ENCODE data around the gene RNF44. TPM values are rescaled to one million over a fixed set of nuclear protein-coding genes. Genes with fewer than 3 reads are reported as not detected.

Gene RNF44
- total RNA-seq, 1 donor from 2014 or later: 31.2 TPM

DNA sequence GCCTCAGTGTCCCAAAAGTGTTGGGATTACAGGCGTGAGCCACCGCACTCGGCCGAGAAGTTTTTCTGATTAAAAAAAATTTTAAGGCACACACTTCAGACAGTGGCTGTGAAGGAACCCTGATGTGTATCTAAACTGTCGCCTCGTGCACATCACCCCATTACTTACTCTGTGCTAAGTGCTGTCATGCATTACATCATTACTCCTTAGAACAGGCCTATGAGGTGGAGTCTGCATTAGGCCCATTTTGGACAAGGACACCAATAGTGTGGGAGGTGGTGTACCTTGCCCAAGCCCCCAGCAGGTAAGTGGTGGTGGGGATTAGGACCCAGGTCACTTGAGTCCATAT lies 8.2 kb upstream of the RNF44 start:
- H3K36me3 ChIP-seq (ENCODE audit: control insufficient read depth, insufficient read depth, low read length): no peaks in the 10 kb centered on the region
- no peak for DNase-seq (ENCODE audit: low read depth)

DNA sequence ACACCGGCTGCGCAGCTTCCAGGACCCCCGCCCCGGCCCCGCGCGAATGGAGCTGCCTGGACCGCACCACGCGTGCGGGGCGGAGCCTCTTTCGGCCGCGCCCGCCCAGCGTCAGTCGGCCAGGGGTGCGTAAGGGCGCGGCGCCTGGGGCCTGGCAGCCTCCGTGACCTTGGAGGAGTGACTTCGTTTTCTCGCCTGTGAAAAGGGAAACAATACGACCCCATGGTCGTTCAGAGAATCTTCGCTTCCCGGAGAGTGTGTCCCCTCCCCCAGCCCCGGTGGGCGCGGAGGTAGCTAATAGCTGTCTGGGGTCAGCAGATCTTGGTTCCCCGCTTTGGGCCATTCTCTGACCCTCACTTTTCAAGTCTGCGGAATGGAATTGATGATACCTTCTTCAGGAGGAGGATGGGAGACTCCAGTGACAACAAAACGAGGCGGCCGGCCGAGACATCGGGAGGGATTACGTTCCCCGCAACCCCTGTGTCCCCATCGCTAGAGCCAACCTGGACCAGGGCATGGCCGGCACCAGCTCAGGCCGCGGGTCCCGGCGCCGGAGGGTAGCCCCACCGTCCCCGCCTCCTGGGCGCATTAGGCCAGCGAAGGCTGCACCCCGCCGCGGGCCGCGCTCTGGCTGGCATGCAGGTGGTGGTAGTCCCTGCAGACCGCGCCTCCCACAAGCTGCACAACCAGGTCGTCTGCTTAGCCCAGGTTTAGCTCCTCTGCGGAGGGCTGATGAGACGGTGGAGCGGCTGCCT lies 6.4 kb upstream of the RNF44 start:
- TF ChIP-seq, protein P1, sequence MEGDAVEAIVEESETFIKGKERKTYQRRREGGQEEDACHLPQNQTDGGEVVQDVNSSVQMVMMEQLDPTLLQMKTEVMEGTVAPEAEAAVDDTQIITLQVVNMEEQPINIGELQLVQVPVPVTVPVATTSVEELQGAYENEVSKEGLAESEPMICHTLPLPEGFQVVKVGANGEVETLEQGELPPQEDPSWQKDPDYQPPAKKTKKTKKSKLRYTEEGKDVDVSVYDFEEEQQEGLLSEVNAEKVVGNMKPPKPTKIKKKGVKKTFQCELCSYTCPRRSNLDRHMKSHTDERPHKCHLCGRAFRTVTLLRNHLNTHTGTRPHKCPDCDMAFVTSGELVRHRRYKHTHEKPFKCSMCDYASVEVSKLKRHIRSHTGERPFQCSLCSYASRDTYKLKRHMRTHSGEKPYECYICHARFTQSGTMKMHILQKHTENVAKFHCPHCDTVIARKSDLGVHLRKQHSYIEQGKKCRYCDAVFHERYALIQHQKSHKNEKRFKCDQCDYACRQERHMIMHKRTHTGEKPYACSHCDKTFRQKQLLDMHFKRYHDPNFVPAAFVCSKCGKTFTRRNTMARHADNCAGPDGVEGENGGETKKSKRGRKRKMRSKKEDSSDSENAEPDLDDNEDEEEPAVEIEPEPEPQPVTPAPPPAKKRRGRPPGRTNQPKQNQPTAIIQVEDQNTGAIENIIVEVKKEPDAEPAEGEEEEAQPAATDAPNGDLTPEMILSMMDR (IDR thresholded peaks at IDR 0.05; ENCODE audit: insufficient read depth, low read length, poor library complexity, severe bottlenecking): no peak
- DNase-seq (ENCODE audit: low read depth): no peak

More for the DNA sequence above, 8.2 kb upstream of the RNF44 start:
- Histone ChIP-seq H3K4me3 (ENCODE audit: low read depth, low read length) (no peak overlapping the region), H3K27me3 (ENCODE audit: control insufficient read depth, insufficient read depth, low read length) (no peaks in the 10 kb centered on the region)
- TF ChIP-seq, protein P1 (IDR thresholded peaks at IDR 0.05; ENCODE audit: insufficient read depth, low read length, poor library complexity, severe bottlenecking): no peak

DNA sequence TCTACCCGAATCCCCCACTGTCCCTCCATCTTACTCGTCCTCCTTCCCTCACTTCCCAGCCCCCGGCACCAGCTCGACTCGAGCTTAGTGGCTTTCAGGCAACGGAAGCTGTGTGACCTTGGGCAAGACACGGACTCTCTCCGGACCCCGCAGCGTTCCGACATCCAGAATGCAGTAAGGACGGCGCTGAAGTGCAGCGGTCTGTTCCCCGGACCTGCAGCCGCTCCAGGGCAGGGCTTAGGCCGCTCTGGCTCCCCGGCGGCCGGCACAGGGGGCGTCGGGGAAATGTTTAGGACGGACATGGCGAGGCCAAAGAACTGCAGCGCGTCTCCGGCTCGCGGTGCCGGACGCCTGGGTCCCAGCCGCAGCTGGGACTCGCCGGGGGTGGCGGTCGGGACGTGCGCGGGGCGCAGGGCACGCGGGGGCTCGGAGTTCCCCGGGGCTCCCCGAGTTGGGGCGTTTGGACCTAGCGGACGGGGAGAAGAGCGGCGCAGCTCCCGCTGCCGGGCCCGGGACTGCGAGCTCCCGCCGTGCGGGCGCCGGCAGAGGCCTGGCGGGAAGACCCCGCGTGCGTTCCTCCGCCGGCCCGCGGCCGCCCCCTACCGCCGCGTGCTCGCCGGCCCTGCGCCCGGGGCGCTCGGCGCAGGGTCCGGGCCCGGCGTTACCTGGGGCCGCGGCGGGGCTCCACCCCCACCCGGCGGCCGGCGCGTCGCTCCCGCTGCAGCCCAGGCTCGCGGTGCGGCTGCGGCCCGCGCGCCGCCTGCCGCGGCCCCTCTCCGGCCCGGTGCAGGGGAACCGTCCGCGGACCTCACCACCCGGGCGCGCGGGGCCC lies 5.6 kb upstream of the RNF44 start:
- DNase-seq (ENCODE audit: low read depth): no peak
- Histone ChIP-seq H3K4me3 (ENCODE audit: low read depth, low read length) (peak overlapping the region; percentile 39), H3K36me3 (ENCODE audit: control insufficient read depth, insufficient read depth, low read length) (no peaks in the 10 kb centered on the region), H3K27me3 (ENCODE audit: control insufficient read depth, insufficient read depth, low read length) (no peaks in the 10 kb centered on the region)
- TF ChIP-seq, protein P1 (IDR thresholded peaks at IDR 0.05; ENCODE audit: insufficient read depth, low read length, poor library complexity, severe bottlenecking): no peak

More for the DNA sequence above, 6.4 kb upstream of the RNF44 start:
- H3K27me3 ChIP-seq (ENCODE audit: control insufficient read depth, insufficient read depth, low read length): no peaks in the 10 kb centered on the region
- H3K4me3 ChIP-seq (ENCODE audit: low read depth, low read length): peak overlapping the region; percentile 39
- H3K36me3 ChIP-seq (ENCODE audit: control insufficient read depth, insufficient read depth, low read length): no peaks in the 10 kb centered on the region

DNA sequence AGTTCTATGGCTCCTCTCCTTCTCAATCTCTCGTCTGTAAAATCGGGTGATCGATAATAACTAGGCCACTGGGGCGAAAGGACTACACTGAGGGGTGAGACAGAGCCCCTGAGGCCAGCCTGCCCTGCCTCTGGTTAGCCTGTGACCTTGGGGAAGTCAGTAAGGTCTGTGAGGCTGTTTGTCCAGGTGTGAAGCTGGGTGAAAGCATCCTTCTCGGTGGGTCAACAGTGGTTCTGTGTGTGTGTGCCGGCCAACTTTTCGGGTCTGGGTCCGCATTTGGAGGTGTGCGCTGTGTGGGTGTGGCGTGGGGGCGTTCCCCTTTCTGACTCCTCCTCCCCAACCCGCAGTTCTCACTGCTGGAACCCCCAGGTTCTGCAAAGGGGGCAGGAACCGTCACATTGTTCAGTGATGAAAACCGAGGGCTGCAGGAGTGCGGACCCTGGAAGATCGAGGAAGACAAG lies 5.0 kb upstream of the RNF44 start:
- no peaks in the 10 kb centered on the region for H3K36me3 ChIP-seq (ENCODE audit: control insufficient read depth, insufficient read depth, low read length)
- H3K4me3 ChIP-seq (ENCODE audit: low read depth, low read length): peak overlapping the region; percentile 39
- no peaks in the 10 kb centered on the region for H3K27me3 ChIP-seq (ENCODE audit: control insufficient read depth, insufficient read depth, low read length)
- no peak for DNase-seq (ENCODE audit: low read depth)
- TF ChIP-seq, protein P1 (IDR thresholded peaks at IDR 0.05; ENCODE audit: insufficient read depth, low read length, poor library complexity, severe bottlenecking): no peak

DNA sequence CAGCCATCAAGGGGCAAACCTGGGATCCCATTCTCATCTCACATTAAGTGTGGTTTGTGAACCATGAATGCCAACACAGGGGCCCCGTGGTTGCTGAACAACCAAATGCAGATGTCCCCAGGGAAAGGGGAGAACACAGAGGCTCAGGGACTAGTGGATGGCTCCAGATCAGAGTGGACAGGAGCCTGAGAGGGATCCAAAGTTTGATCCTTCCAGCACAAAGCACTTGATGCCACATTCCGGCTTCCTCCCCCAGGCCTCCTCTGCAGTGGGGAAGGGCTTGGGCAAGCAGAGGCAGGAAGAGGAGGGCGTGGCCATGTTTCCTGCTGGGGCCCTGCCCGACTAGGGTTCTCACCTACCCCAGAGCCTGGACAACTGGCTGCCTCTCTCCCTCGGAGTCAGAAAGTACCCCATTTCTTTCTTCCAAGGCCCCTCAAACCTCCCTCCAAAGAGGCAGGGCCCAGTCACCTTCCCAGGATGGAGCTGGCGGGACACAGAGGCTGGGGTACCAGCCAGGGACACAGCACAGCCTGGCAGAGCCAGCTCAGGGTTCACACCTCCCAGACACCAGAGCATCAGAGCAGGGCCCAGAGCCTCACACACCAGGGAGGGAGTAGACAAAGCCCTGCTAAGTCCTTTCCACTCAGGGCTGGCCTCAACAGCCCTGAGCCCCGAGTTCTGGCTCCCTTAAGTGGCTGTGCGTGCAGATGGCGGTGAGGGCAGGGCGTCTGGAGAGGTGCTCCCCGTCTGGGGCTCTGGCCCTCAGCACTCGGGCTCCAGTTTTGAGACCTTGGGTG lies 4.3 kb upstream of the RNF44 start:
- TF ChIP-seq, protein P1 (IDR thresholded peaks at IDR 0.05; ENCODE audit: insufficient read depth, low read length, poor library complexity, severe bottlenecking): no peak
- Histone ChIP-seq H3K27me3 (ENCODE audit: control insufficient read depth, insufficient read depth, low read length) (no peaks in the 10 kb centered on the region), H3K36me3 (ENCODE audit: control insufficient read depth, insufficient read depth, low read length) (no peaks in the 10 kb centered on the region), H3K4me3 (ENCODE audit: low read depth, low read length) (no peak overlapping the region)
- no peak for DNase-seq (ENCODE audit: low read depth)
